Measurements from ENCODE around the gene CELF2.

- TF ChIP-seq CTCF (conservative IDR thresholded peaks at IDR 0.05) (no peak), ZFX (IDR thresholded peaks at IDR 0.05) (no peak)
Measured at GRCh38 chr10:11043446-11044127, 25.9 kb downstream of the CELF2 start.
